ENCODE measurements around the gene SELPLG. TPM values are rescaled to one million over a fixed set of nuclear protein-coding genes. Genes with fewer than 3 reads are reported as not detected.

The SELPLG gene
- total RNA-seq, 1 experiment from 2014 or later: 0.41 TPM

- H3K27ac ChIP-seq (ENCODE audit: low read length): no peak overlapping the region
- no peaks in the 10 kb centered on the region for H3K36me3 ChIP-seq (ENCODE audit: control insufficient read depth, insufficient read depth, low read length)
- intact Hi-C loops (cut with micrococcal nuclease; ENCODE audit: unreplicated experiment): no loop called here
- in situ Hi-C loops (cut with HindIII; ENCODE audit: low pct_unique_long_range_greater_than_20kb, low sequenced_read_pairs): no loop called here
- peaks cover 25% of the 10 kb centered on the region for H3K4me1 ChIP-seq (ENCODE audit: control insufficient read depth, insufficient read depth, low read length)
- no peak for TF ChIP-seq TCF7L2 (IDR thresholded peaks at IDR 0.05; ENCODE audit: low read depth, low read length)
- no peak for TF ChIP-seq POLR2AphosphoS5 (IDR thresholded peaks at IDR 0.05; ENCODE audit: low read depth, low read length)
- TF ChIP-seq, protein P1, sequence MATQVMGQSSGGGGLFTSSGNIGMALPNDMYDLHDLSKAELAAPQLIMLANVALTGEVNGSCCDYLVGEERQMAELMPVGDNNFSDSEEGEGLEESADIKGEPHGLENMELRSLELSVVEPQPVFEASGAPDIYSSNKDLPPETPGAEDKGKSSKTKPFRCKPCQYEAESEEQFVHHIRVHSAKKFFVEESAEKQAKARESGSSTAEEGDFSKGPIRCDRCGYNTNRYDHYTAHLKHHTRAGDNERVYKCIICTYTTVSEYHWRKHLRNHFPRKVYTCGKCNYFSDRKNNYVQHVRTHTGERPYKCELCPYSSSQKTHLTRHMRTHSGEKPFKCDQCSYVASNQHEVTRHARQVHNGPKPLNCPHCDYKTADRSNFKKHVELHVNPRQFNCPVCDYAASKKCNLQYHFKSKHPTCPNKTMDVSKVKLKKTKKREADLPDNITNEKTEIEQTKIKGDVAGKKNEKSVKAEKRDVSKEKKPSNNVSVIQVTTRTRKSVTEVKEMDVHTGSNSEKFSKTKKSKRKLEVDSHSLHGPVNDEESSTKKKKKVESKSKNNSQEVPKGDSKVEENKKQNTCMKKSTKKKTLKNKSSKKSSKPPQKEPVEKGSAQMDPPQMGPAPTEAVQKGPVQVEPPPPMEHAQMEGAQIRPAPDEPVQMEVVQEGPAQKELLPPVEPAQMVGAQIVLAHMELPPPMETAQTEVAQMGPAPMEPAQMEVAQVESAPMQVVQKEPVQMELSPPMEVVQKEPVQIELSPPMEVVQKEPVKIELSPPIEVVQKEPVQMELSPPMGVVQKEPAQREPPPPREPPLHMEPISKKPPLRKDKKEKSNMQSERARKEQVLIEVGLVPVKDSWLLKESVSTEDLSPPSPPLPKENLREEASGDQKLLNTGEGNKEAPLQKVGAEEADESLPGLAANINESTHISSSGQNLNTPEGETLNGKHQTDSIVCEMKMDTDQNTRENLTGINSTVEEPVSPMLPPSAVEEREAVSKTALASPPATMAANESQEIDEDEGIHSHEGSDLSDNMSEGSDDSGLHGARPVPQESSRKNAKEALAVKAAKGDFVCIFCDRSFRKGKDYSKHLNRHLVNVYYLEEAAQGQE (IDR thresholded peaks at IDR 0.05; ENCODE audit: insufficient read depth in 1 of 2, low read depth in 2 of 2, low read length in 1 of 2): no peak
- TF ChIP-seq, protein P2, sequence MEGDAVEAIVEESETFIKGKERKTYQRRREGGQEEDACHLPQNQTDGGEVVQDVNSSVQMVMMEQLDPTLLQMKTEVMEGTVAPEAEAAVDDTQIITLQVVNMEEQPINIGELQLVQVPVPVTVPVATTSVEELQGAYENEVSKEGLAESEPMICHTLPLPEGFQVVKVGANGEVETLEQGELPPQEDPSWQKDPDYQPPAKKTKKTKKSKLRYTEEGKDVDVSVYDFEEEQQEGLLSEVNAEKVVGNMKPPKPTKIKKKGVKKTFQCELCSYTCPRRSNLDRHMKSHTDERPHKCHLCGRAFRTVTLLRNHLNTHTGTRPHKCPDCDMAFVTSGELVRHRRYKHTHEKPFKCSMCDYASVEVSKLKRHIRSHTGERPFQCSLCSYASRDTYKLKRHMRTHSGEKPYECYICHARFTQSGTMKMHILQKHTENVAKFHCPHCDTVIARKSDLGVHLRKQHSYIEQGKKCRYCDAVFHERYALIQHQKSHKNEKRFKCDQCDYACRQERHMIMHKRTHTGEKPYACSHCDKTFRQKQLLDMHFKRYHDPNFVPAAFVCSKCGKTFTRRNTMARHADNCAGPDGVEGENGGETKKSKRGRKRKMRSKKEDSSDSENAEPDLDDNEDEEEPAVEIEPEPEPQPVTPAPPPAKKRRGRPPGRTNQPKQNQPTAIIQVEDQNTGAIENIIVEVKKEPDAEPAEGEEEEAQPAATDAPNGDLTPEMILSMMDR (IDR thresholded peaks at IDR 0.05): no peak
- TF ChIP-seq SIN3A (IDR thresholded peaks at IDR 0.05; ENCODE audit: borderline replicate concordance, insufficient read depth, low read depth, low read length): no peak
- ChIA-PET CTCF (no interaction called here), POLR2A (no interaction called here)
- BruUV-seq (replicated peaks): no TSS peak
- H3K4me3 ChIP-seq (ENCODE audit: low read depth in 2 of 2, low read length in 2 of 2): no peak overlapping the region
- no peak for ATAC-seq
- no peaks in the 10 kb centered on the region for H3K9me3 ChIP-seq (ENCODE audit: control insufficient read depth, insufficient read depth, low read depth, low read length)
- no peak for DNase-seq (ENCODE audit: low read depth, low spot score)
- no peaks in the 10 kb centered on the region for H3K27me3 ChIP-seq (ENCODE audit: control insufficient read depth, insufficient read depth, low read length)
These were observed 17.8 kb downstream of the SELPLG start for GRCh38 chr12:108615918-108616317.

DNA sequence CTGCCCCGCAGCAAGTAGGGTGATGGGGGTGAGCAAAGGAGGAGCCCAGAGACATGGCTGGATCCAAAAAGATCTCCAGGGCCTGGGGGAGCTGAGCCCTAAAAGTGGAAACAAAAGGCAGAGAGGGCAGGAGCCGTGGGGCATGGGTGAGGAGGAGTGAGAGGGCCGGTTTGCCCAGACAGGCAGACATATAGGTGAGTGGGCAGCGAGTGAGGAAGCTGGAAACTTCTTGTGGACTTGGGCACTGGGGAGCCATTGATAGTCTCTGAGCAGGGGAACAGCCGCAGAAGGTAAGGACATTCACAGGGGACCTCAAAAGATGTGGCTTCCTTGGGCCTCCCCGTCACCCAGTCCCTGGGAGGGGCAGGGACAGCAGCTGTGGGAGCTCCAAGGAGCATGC lies 19.1 kb downstream of the SELPLG start:
- intact Hi-C loops (cut with micrococcal nuclease; ENCODE audit: unreplicated experiment) (no loop called here), in situ Hi-C loops (cut with HindIII; ENCODE audit: low pct_unique_long_range_greater_than_20kb, low sequenced_read_pairs) (no loop called here)
- peaks cover 25% of the 10 kb centered on the region for H3K4me1 ChIP-seq (ENCODE audit: control insufficient read depth, insufficient read depth, low read length)
- no peaks in the 10 kb centered on the region for H3K27me3 ChIP-seq (ENCODE audit: control insufficient read depth, insufficient read depth, low read length)
- H3K27ac ChIP-seq (ENCODE audit: low read length): no peak overlapping the region
- no peak for TF ChIP-seq POLR2AphosphoS5 (IDR thresholded peaks at IDR 0.05; ENCODE audit: low read depth, low read length)
- TF ChIP-seq TCF7L2 (IDR thresholded peaks at IDR 0.05; ENCODE audit: low read depth, low read length): no peak
- no peak for TF ChIP-seq SIN3A (IDR thresholded peaks at IDR 0.05; ENCODE audit: borderline replicate concordance, insufficient read depth, low read depth, low read length)
- TF ChIP-seq, protein P1 (IDR thresholded peaks at IDR 0.05; ENCODE audit: insufficient read depth in 1 of 2, low read depth in 2 of 2, low read length in 1 of 2): no peak
- TF ChIP-seq, protein P2 (IDR thresholded peaks at IDR 0.05): no peak
- POLR2A ChIA-PET: no interaction called here
- H3K4me3 ChIP-seq (ENCODE audit: low read depth in 2 of 2, low read length in 2 of 2): no peak overlapping the region
- H3K9me3 ChIP-seq (ENCODE audit: control insufficient read depth, insufficient read depth, low read depth, low read length): no peaks in the 10 kb centered on the region
- no TSS peak for BruUV-seq (replicated peaks)
- H3K36me3 ChIP-seq (ENCODE audit: control insufficient read depth, insufficient read depth, low read length): no peaks in the 10 kb centered on the region
- DNase-seq (ENCODE audit: low read depth, low spot score) (no peak), ATAC-seq (no peak)
- CTCF ChIA-PET: no interaction called here

Data from Panc1 (cell line).